ENCODE results near the gene STRAP. TPM values are rescaled to one million over a fixed set of nuclear protein-coding genes. Genes with fewer than 3 reads are reported as not detected.
A peak's percentile ranks its signal among the peaks of the same experiment; 100 is the strongest.

Gene STRAP
- total RNA-seq, 6 donors from 2014 or later = 16.8 to 68.4 (median 53.9) TPM

GRCh38 chr12:15839682-15840081 is 42.5 kb upstream of the STRAP start:
- ATAC-seq (ENCODE audit: low FRiP score in 2 of 2) = no peak
- no peak for TF ChIP-seq CTCF (IDR thresholded peaks at IDR 0.05)
- TF ChIP-seq EP300 (IDR thresholded peaks at IDR 0.05) = no peak
- TF ChIP-seq POLR2A (IDR thresholded peaks at IDR 0.05) = no peak
- no peak for TF ChIP-seq POLR2AphosphoS5 (IDR thresholded peaks at IDR 0.05)

GRCh38 chr12:15842108-15842507 is 40.1 kb upstream of the STRAP start:
- no peak overlapping the region for H3K27ac ChIP-seq
- H3K36me3 ChIP-seq = no peaks in the 10 kb centered on the region
- no peaks in the 10 kb centered on the region for H3K4me1 ChIP-seq
- H3K27me3 ChIP-seq = no peaks in the 10 kb centered on the region
- TF ChIP-seq CTCF (IDR thresholded peaks at IDR 0.05) = no peak
- ATAC-seq (ENCODE audit: low FRiP score in 2 of 2) (peak in 1 of 2 donors; percentile 63), DNase-seq (no peak)
- H3K4me3 ChIP-seq = no peak overlapping the region
- 92 to 98% methylated on average over 3 of the region's 3 CpGs for whole genome bisulfite sequencing, 2 donors
- H3K9me3 ChIP-seq = no peaks in the 10 kb centered on the region

More at GRCh38 chr12:15839682-15840081, 42.5 kb upstream of the STRAP start:
- no peaks in the 10 kb centered on the region for H3K27me3 ChIP-seq
- H3K4me3 ChIP-seq = no peak overlapping the region
- no peaks in the 10 kb centered on the region for H3K4me1 ChIP-seq
- DNase-seq = no peak
- H3K27ac ChIP-seq = no peak overlapping the region
- H3K36me3 ChIP-seq = no peaks in the 10 kb centered on the region
- H3K9me3 ChIP-seq = no peaks in the 10 kb centered on the region

GRCh38 chr12:15846887-15847286 is 35.3 kb upstream of the STRAP start:
- Histone ChIP-seq H3K9me3 (no peaks in the 10 kb centered on the region), H3K27me3 (no peaks in the 10 kb centered on the region), H3K4me3 (no peak overlapping the region), H3K27ac (no peak overlapping the region), H3K36me3 (no peaks in the 10 kb centered on the region), H3K4me1 (no peaks in the 10 kb centered on the region)
- peak in 1 of 2 donors; percentile 89 for ATAC-seq (ENCODE audit: low FRiP score in 2 of 2)
- no peak for TF ChIP-seq POLR2A (IDR thresholded peaks at IDR 0.05)
- no peak for TF ChIP-seq CTCF (IDR thresholded peaks at IDR 0.05)
- no peak for TF ChIP-seq EP300 (IDR thresholded peaks at IDR 0.05)
- TF ChIP-seq POLR2AphosphoS5 (IDR thresholded peaks at IDR 0.05) = no peak
- no peak for DNase-seq
- 74% methylated on average over 2 of the region's 2 CpGs for WGBS, 2 donors

- ATAC-seq (ENCODE audit: low FRiP score in 2 of 2) = no peak
- DNase-seq = no peak
- TF ChIP-seq POLR2AphosphoS5 (IDR thresholded peaks at IDR 0.05) (no peak), CTCF (IDR thresholded peaks at IDR 0.05) (no peak), EP300 (IDR thresholded peaks at IDR 0.05) (no peak), POLR2A (IDR thresholded peaks at IDR 0.05) (no peak)
- WGBS, 2 donors = 81 to 94% methylated on average over 1 of the region's 1 CpG
- Histone ChIP-seq H3K4me3 (no peak overlapping the region), H3K27ac (no peak overlapping the region), H3K27me3 (no peaks in the 10 kb centered on the region), H3K9me3 (no peaks in the 10 kb centered on the region), H3K36me3 (no peaks in the 10 kb centered on the region), H3K4me1 (no peaks in the 10 kb centered on the region)
These were observed 33.6 kb upstream of the STRAP start for GRCh38 chr12:15848606-15849005.

GRCh38 chr12:15851045-15851620 is 31.1 kb upstream of the STRAP start:
- 54 to 57% methylated on average over 3 of the region's 3 CpGs for WGBS, 2 donors

More at GRCh38 chr12:15851045-15851620, 31.1 kb upstream of the STRAP start:
- H3K36me3 ChIP-seq = no peaks in the 10 kb centered on the region
- no peak for DNase-seq
- H3K4me1 ChIP-seq = no peaks in the 10 kb centered on the region
- no peaks in the 10 kb centered on the region for H3K27me3 ChIP-seq
- ATAC-seq (ENCODE audit: low FRiP score in 2 of 2) = no peak
- H3K27ac ChIP-seq = no peak overlapping the region
- H3K9me3 ChIP-seq = no peaks in the 10 kb centered on the region
- no peak for TF ChIP-seq POLR2AphosphoS5 (IDR thresholded peaks at IDR 0.05)
- TF ChIP-seq CTCF (IDR thresholded peaks at IDR 0.05) = no peak
- TF ChIP-seq EP300 (IDR thresholded peaks at IDR 0.05) = no peak
- TF ChIP-seq POLR2A (IDR thresholded peaks at IDR 0.05) = no peak
- H3K4me3 ChIP-seq = no peak overlapping the region
